Epithelial cell of esophagus (primary cell): ENCODE results near the gene ABCB9.

Experiments used
- DNase-seq: peaks from one replicate; pipeline ENCODE4 v3.0.0; 2010; ENCODE audit warnings: low read depth
- H3K4me3 ChIP-seq: 2 replicates; pipeline ENCODE4 v1.5.1; 2011; ENCODE audit warnings: mild to moderate bottlenecking, low read length, control low read depth
- TF ChIP-seq, protein P1 (sequence below): IDR thresholded peaks from 2 replicates; pipeline ENCODE4 v1.5.1; 2011; ENCODE audit warnings: low read depth, mild to moderate bottlenecking, low read length, control low read depth, inconsistent platforms; ENCODE audit not compliant: insufficient read depth; ENCODE audit errors: missing control alignments

The ABCB9 gene

DNA sequence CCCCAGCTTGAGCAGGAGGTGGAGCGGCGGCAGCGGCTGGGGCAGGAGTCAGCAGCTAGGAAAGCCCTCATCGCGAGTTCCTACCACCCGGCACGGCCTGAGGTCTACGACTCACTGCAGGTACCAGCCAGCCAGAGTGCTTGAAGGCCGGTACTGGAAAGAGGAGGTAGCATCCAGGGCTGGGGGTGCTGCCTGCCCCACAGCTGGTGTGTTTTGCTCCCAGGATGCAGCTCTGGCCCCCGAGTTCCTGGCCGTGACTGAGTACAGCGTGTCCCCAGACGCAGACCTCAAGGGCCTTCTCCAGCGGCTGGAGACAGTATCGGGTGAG is 10.3 kb upstream of the ABCB9 start:
- DNase-seq, result peak; percentile 15
- TF ChIP-seq, protein P1, sequence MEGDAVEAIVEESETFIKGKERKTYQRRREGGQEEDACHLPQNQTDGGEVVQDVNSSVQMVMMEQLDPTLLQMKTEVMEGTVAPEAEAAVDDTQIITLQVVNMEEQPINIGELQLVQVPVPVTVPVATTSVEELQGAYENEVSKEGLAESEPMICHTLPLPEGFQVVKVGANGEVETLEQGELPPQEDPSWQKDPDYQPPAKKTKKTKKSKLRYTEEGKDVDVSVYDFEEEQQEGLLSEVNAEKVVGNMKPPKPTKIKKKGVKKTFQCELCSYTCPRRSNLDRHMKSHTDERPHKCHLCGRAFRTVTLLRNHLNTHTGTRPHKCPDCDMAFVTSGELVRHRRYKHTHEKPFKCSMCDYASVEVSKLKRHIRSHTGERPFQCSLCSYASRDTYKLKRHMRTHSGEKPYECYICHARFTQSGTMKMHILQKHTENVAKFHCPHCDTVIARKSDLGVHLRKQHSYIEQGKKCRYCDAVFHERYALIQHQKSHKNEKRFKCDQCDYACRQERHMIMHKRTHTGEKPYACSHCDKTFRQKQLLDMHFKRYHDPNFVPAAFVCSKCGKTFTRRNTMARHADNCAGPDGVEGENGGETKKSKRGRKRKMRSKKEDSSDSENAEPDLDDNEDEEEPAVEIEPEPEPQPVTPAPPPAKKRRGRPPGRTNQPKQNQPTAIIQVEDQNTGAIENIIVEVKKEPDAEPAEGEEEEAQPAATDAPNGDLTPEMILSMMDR, result no peak
- no peak overlapping the region for H3K4me3 ChIP-seq

DNA sequence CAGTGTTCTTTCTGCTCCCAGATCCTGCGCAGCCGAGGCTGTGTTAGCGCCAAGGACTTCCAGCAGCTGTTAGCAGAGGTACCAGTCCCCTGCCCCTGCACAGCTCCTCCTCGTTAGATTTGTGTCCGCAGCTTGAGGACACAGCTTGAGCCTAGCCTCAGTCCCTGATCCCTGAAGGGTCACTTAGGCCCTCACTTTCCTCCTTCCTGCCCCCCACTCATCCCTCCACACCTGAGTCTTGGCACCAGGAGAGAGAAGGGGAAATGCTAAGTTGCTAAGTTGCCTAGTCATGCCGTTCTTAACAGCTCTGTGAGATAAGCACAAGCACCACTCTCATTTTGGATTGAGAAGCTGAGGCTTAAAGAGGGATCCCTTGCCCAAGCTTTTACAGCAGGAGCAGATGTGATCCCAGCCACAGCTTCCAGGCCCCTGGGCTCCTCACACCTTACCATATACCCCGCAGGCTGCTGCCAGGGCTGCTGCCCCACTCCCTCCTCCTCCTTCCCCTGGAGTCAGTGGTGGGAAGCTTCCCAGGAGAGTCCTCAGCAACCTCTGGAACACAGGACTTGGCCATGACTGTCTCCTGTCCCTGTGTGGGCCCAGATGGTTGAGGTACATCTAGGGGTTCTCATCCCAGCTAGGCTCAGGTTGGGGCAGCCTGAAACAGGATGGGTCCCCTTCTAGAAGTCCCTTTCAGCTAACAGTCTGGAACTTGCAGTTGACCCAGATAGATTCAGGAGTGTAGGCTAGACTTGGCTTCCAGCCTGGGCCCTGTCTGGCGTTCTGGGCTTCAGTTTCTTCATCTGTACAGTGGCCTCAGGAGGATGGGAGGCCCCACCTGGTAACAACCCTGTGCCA is 9.8 kb upstream of the ABCB9 start:
- H3K4me3 ChIP-seq, result peak overlapping the region; percentile 96
- no peak for DNase-seq
- TF ChIP-seq, protein P1, result no peak

DNA sequence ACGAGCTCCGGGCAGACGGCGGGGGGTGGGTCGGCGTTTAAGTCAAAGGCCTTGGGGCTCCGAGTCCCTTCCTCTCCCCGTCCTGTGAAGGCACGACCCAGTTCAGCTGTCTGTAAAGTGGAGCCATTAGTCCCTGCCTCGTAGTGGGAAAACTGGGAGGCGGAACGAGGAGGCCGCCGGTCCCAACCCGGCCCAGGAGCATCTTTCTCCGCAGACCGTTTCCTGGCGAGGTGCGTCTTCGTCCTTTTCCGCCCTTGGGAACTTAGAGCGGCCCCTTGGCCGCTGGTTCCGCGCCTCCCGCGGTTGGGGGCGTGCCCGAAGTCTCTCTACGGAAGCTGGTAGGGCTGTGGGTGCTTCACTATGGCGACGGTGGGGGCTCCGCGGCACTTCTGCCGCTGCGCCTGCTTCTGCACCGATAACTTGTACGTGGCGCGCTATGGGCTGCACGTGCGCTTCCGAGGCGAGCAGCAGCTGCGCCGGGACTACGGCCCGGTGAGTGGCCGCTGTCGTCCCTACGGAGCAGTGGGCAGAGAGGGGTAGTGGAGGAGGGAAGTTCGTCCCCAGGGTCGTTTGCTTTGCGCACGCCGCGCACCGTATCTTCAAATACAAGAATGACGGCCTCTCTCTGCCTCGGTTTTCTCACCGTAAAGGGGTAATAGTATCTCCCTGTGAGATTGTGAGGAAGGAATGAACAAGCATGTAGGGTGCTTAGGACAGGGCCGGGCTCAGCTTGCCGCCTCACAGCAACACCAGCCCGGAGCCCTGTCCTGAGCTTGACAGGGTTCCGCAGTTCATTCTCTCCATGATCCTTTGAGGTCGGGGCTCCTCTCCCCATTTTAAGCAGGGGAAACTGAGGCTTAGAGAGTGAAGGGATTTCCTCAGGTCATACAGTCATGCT is 8.9 kb upstream of the ABCB9 start, which contains the start of gene OGFOD2:
Gene OGFOD2 (plus strand): TSS at position 353 of the 898 bp plus-strand sequence. CDS start 8 bp downstream, at position 361.
- peak; percentile 91 for DNase-seq
- TF ChIP-seq, protein P1, result no peak
- peak within 1 kb of the TSS; percentile 96 for H3K4me3 ChIP-seq

DNA sequence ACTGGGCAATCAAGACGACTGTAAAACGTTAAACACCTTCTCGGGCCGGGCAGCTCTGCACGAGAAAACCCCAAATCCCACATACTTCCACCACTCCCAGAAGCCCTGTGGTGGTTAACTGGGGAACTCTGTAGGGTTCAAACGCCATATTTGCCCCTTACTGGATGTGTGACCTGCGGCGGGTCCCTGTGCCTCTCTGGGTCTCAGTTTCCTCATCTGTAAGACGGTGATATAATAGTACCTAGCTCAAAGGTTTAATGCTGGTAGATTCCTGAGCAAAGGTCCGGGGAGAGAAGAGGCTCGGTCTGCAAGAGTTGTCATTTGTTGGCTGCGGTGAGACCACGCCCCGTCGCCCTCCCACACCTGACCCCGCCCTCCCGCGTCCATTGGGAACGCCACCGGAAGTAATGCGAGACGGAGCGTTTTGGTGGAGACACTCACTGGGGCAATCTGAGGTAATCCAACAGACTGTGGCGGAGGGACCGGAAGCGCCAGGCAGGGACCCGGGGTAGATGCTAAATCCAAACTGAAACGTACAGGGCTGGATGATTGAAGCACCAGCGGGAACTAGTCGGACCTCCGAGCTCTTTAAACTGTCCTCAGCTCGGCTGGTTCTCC is 8.1 kb upstream of the ABCB9 start:
- peak overlapping the region; percentile 96 for H3K4me3 ChIP-seq
- TF ChIP-seq, protein P1, result no peak
- peak; percentile 99 for DNase-seq

DNA sequence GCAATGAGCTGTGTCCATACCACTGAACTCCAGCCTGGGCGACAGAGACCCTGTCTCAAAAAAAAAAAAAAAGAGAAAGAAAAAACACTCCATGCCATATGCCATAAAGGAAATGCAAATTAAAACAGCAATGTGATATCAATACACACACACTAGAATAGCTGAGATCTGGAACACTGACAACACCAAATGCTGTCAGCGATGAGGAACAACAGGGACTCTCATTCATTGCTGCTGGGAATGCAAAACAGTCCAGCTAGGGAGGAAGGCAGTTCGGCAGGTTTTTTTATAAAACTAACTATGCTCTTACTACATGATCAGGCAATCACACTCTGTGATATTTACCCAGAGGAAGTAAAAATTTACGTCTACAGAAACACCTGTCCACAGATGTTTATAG is 3.4 kb upstream of the ABCB9 start:
- no peak overlapping the region for H3K4me3 ChIP-seq
- no peak for DNase-seq
- TF ChIP-seq, protein P1, result no peak

DNA sequence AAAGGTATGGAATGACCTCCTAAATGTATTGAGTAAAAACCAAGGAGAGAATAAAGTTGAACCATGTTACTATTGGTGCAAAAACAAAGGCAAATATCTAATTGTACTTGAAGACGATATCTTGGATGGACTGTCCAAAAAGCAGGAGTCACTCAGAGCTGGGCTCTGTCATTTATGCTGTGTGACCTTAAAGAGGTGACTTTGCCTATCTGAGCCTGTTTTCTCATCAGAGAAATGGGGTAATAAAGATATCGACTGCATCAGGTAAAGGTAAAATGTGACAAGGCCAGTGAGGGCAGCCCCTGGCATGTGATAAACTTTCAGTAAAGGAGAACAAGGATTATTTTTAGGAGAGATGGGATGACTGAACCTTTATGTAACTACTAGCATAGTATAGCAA is 1.8 kb upstream of the ABCB9 start:
- no peak for DNase-seq
- no peak overlapping the region for H3K4me3 ChIP-seq
- TF ChIP-seq, protein P1, result no peak
